Osteoblast (primary cell): ENCODE data around the gene CCNI2. TPM values are rescaled to one million over a fixed set of nuclear protein-coding genes. Genes with fewer than 3 reads are reported as not detected.

Experiments
- DNase-seq: peaks from one replicate; pipeline ENCODE4 v3.0.0; 2011; ENCODE audit warnings: low spot score, mixed read lengths; ENCODE audit not compliant: insufficient read length; ENCODE audit errors: missing footprints
- H2AFZ ChIP-seq: 2 replicates; pipeline ENCODE4 v1.6.0; 2011; ENCODE audit warnings: mild to moderate bottlenecking, low read length
- H3K27ac ChIP-seq: 2 replicates; pipeline ENCODE4 v1.5.1; 2011; ENCODE audit warnings: mild to moderate bottlenecking, low read depth, low read length, moderate library complexity
- H3K27me3 ChIP-seq: 2 replicates; pipeline ENCODE4 v1.6.0; 2012; ENCODE audit warnings: mild to moderate bottlenecking, control low read depth, inconsistent platforms, low read length, moderate library complexity; ENCODE audit not compliant: insufficient read depth
- H3K36me3 ChIP-seq: 2 replicates; pipeline ENCODE4 v1.5.1; 2011; ENCODE audit warnings: mild to moderate bottlenecking, low read length, control low read depth, moderate library complexity; ENCODE audit not compliant: insufficient read depth
- H3K4me1 ChIP-seq: 2 replicates; pipeline ENCODE4 v1.5.1; 2011; ENCODE audit warnings: mild to moderate bottlenecking, low read length, control low read depth, moderate library complexity; ENCODE audit not compliant: insufficient read depth
- H3K4me2 ChIP-seq: 2 replicates; pipeline ENCODE4 v1.6.0; 2011; ENCODE audit warnings: mild to moderate bottlenecking, low read length; ENCODE audit not compliant: insufficient read depth
- H3K4me3 ChIP-seq: fragments of 200-600 bp; sonication (generic); 3 replicates; pipeline ENCODE4 v1.5.1; 2012; ENCODE audit warnings: mild to moderate bottlenecking, low read length, inconsistent platforms; ENCODE audit not compliant: insufficient read depth
- H3K79me2 ChIP-seq: 2 replicates; pipeline ENCODE4 v1.6.0; 2012; ENCODE audit warnings: mild to moderate bottlenecking, low read length, control low read depth, inconsistent platforms; ENCODE audit not compliant: insufficient read depth
- H3K9me3 ChIP-seq: 2 replicates; pipeline ENCODE4 v1.5.1; 2011; ENCODE audit warnings: low read depth, low read length, control low read depth
- H4K20me1 ChIP-seq: 2 replicates; pipeline ENCODE4 v1.6.0; 2012; ENCODE audit warnings: mild to moderate bottlenecking, low read length, control low read depth; ENCODE audit not compliant: insufficient read depth
- total RNA-seq: library from RNA; depleted of rRNA; stranded (reverse); fragments of >200 nt; gene quantifications from 2 replicates; pipeline ENCODE4 v1.2.3, GENCODE V29; 2012
- TF ChIP-seq, protein P1 (sequence below): IDR thresholded peaks from 2 replicates; pipeline ENCODE4 v1.5.1; 2011; ENCODE audit warnings: mild to moderate bottlenecking, low read depth, low read length, moderate library complexity; ENCODE audit errors: extremely low read depth

Gene CCNI2
- total RNA-seq, 1 donor, result not detected

DNA sequence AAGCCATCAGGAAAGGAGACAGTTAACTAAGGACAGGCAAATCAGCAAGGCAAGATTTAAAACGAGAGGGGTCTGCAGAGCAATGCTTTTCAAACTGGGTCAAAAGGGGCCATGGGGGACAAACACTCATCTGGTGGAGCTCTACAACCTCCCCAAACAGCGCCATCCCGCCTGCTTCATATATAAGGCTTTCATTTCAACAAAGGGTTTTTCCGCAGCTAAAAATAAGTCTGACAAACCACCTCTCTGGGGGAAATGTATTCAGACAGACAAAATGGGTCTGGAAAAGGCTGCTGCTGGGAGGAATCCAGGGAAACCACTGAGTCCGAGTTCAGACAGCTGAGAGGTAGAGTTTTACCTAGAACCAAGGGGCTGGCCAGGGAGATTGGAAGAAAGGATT is 38.1 kb downstream of the CCNI2 start:
- no peaks in the 10 kb centered on the region for H3K9me3 ChIP-seq
- DNase-seq, result no peak
- peak overlapping the region; percentile 65 for H2AFZ ChIP-seq
- peak overlapping the region; percentile 64 for H3K4me2 ChIP-seq
- TF ChIP-seq, protein P1, sequence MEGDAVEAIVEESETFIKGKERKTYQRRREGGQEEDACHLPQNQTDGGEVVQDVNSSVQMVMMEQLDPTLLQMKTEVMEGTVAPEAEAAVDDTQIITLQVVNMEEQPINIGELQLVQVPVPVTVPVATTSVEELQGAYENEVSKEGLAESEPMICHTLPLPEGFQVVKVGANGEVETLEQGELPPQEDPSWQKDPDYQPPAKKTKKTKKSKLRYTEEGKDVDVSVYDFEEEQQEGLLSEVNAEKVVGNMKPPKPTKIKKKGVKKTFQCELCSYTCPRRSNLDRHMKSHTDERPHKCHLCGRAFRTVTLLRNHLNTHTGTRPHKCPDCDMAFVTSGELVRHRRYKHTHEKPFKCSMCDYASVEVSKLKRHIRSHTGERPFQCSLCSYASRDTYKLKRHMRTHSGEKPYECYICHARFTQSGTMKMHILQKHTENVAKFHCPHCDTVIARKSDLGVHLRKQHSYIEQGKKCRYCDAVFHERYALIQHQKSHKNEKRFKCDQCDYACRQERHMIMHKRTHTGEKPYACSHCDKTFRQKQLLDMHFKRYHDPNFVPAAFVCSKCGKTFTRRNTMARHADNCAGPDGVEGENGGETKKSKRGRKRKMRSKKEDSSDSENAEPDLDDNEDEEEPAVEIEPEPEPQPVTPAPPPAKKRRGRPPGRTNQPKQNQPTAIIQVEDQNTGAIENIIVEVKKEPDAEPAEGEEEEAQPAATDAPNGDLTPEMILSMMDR, result no peak
- no peaks in the 10 kb centered on the region for H3K79me2 ChIP-seq
- H3K27ac ChIP-seq, result peak overlapping the region; percentile 38
- peaks cover 38% of the 10 kb centered on the region for H3K4me1 ChIP-seq
- H4K20me1 ChIP-seq, result no peaks in the 10 kb centered on the region
- no peak overlapping the region for H3K4me3 ChIP-seq
- no peaks in the 10 kb centered on the region for H3K36me3 ChIP-seq
- H3K27me3 ChIP-seq, result no peaks in the 10 kb centered on the region

DNA sequence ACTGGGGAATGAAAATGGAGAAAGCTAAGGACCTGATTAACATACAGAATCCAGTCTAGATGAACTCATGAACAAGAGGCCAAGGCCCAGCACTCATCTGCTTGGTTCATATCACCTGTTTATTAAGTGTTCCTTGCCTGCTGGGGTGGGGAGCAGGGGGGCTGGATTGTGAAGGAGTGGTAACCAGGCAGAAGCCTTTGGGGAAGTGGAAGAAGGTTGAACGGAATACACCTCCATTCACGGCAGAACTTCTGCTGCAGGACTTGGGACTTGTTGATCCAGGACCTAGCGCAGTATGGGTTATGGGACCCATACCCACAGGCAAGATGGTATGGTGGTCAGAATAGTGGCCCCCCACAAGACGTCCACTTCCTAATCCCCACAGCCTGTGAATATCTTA is 38.6 kb downstream of the CCNI2 start:
- H3K4me3 ChIP-seq, result no peak overlapping the region
- H3K79me2 ChIP-seq, result no peaks in the 10 kb centered on the region
- peak overlapping the region; percentile 65 for H2AFZ ChIP-seq
- TF ChIP-seq, protein P1, result no peak
- no peak for DNase-seq
- H3K27ac ChIP-seq, result peak overlapping the region; percentile 38
- H3K36me3 ChIP-seq, result no peaks in the 10 kb centered on the region
- H4K20me1 ChIP-seq, result no peaks in the 10 kb centered on the region
- no peaks in the 10 kb centered on the region for H3K9me3 ChIP-seq
- H3K27me3 ChIP-seq, result no peaks in the 10 kb centered on the region
- peaks cover 38% of the 10 kb centered on the region for H3K4me1 ChIP-seq
- H3K4me2 ChIP-seq, result peak overlapping the region; percentile 64

DNA sequence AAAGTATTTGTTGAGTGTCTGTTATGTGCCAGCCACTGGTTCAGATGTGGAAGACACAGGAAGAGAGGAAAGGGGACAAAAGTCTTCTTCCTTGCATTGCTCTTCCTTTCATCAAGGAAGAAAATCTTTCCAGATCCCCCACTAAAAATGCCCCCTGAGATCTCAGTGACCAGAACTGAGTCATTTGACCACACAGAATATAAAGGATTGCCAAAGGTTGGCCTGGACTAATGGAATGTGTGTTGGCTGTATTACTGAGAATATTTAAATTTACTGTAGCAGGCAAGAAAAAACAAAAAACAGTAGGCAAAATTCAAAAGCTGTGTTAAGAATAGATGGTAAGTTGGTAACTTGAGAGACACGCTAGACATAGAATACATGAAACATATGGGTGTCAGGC is 39.9 kb downstream of the CCNI2 start:
- peak; percentile 90 for DNase-seq
- no peaks in the 10 kb centered on the region for H3K79me2 ChIP-seq

DNA sequence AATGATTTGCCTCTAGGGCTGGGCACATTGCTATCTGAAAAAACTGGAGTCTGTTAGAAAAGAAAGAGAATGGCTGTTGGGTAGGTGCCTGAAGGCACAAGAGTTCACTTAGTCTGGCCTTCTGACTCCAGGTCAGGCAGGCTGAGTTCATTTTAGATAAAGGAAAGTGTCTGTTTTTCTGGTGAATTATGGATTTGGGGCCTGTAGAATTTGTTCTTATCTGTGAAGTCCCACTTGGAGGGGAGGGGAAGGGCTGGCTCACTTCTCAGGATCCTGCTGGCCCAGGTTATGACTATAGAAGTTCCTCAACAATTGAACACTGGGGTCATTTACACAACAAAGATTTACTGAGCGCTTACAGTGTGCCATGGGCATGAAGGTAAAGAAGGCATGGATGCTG is 41.3 kb downstream of the CCNI2 start:
- TF ChIP-seq, protein P1, result no peak
- Histone ChIP-seq H3K79me2 (no peaks in the 10 kb centered on the region), H3K9me3 (no peaks in the 10 kb centered on the region), H2AFZ (no peak overlapping the region), H3K4me2 (no peak overlapping the region), H3K36me3 (no peaks in the 10 kb centered on the region), H3K4me3 (no peak overlapping the region), H3K27ac (no peak overlapping the region), H3K27me3 (peaks cover 14% of the 10 kb centered on the region), H4K20me1 (no peaks in the 10 kb centered on the region), H3K4me1 (peaks cover 23% of the 10 kb centered on the region)
- DNase-seq, result no peak

More for the DNA sequence above, 39.9 kb downstream of the CCNI2 start:
- H3K4me3 ChIP-seq, result no peak overlapping the region
- H3K27ac ChIP-seq, result no peak overlapping the region
- no peaks in the 10 kb centered on the region for H4K20me1 ChIP-seq
- H2AFZ ChIP-seq, result no peak overlapping the region
- TF ChIP-seq, protein P1, result no peak
- H3K36me3 ChIP-seq, result no peaks in the 10 kb centered on the region
- no peaks in the 10 kb centered on the region for H3K9me3 ChIP-seq
- peaks cover 34% of the 10 kb centered on the region for H3K4me1 ChIP-seq
- peaks cover 4% of the 10 kb centered on the region for H3K27me3 ChIP-seq
- H3K4me2 ChIP-seq, result peak overlapping the region; percentile 39
